HEK293 (cell line): Measurements from ENCODE around the gene DEK.

Source experiments
- ZBTB20 ChIP-seq: fragments of 450-650 bp; formaldehyde crosslinking; IDR thresholded peaks from 2 replicates; pipeline ENCODE4 v1.5.1; 2016; ENCODE audit warnings: missing biosample characterization, missing genetic modification characterization
- ZNF660 ChIP-seq: fragments of 450-650 bp; IDR thresholded peaks from 2 replicates; pipeline ENCODE4 v1.5.1; 2018; ENCODE audit warnings: missing biosample characterization, mild to moderate bottlenecking, missing genetic modification characterization
- TF ChIP-seq, protein P1 (sequence below): IDR thresholded peaks from 2 replicates; pipeline ENCODE4 v1.6.1; 2011; ENCODE audit warnings: mild to moderate bottlenecking, low read depth, low read length, borderline replicate concordance
- TF ChIP-seq, protein P2 (sequence below): fragments of 450-650 bp; formaldehyde crosslinking; IDR thresholded peaks from 2 replicates; pipeline ENCODE4 v1.5.1; 2016; ENCODE audit warnings: missing biosample characterization, missing genetic modification characterization
- TF ChIP-seq, protein P3 (sequence below): fragments of 450-650 bp; formaldehyde crosslinking; IDR thresholded peaks from 2 replicates; pipeline ENCODE4 v1.5.1; 2016; ENCODE audit warnings: missing biosample characterization, missing genetic modification characterization
- TF ChIP-seq, protein P4 (sequence below): fragments of 450-650 bp; formaldehyde crosslinking; IDR thresholded peaks from 2 replicates; pipeline ENCODE4 v1.5.1; 2016; ENCODE audit warnings: missing biosample characterization, missing genetic modification characterization

DNA sequence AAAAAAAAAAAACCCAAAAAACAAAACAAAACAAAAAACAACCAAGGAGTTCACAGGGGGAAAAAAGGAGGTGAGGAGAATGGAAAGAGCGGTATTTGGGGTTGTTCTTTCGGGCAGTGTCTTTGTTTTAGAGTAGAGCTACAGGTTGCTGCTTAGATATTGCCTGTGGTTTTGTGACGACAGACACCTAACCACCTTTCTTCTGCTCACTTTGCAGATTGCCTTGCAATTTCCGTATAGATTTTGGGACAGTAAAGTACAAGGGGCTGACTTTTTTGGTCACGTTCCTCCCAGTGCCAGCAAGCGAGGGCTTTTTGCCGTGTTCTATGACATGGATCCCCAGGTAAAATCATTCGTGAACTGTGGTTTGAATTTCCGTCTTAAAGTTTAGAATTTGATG is 50.9 kb downstream of the DEK start:
- TF ChIP-seq, protein P1, sequence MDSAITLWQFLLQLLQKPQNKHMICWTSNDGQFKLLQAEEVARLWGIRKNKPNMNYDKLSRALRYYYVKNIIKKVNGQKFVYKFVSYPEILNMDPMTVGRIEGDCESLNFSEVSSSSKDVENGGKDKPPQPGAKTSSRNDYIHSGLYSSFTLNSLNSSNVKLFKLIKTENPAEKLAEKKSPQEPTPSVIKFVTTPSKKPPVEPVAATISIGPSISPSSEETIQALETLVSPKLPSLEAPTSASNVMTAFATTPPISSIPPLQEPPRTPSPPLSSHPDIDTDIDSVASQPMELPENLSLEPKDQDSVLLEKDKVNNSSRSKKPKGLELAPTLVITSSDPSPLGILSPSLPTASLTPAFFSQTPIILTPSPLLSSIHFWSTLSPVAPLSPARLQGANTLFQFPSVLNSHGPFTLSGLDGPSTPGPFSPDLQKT = no peak
- TF ChIP-seq, protein P2, sequence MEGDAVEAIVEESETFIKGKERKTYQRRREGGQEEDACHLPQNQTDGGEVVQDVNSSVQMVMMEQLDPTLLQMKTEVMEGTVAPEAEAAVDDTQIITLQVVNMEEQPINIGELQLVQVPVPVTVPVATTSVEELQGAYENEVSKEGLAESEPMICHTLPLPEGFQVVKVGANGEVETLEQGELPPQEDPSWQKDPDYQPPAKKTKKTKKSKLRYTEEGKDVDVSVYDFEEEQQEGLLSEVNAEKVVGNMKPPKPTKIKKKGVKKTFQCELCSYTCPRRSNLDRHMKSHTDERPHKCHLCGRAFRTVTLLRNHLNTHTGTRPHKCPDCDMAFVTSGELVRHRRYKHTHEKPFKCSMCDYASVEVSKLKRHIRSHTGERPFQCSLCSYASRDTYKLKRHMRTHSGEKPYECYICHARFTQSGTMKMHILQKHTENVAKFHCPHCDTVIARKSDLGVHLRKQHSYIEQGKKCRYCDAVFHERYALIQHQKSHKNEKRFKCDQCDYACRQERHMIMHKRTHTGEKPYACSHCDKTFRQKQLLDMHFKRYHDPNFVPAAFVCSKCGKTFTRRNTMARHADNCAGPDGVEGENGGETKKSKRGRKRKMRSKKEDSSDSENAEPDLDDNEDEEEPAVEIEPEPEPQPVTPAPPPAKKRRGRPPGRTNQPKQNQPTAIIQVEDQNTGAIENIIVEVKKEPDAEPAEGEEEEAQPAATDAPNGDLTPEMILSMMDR = no peak
- TF ChIP-seq, protein P3, sequence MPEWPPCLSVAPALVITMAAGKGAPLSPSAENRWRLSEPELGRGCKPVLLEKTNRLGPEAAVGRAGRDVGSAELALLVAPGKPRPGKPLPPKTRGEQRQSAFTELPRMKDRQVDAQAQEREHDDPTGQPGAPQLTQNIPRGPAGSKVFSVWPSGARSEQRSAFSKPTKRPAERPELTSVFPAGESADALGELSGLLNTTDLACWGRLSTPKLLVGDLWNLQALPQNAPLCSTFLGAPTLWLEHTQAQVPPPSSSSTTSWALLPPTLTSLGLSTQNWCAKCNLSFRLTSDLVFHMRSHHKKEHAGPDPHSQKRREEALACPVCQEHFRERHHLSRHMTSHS = no peak
- TF ChIP-seq, protein P4, sequence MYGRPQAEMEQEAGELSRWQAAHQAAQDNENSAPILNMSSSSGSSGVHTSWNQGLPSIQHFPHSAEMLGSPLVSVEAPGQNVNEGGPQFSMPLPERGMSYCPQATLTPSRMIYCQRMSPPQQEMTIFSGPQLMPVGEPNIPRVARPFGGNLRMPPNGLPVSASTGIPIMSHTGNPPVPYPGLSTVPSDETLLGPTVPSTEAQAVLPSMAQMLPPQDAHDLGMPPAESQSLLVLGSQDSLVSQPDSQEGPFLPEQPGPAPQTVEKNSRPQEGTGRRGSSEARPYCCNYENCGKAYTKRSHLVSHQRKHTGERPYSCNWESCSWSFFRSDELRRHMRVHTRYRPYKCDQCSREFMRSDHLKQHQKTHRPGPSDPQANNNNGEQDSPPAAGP = no peak
- TF ChIP-seq ZBTB20 (tag by site-specific recombination) = no peak
- no peak for TF ChIP-seq ZNF660
